Activated CD8-positive, alpha-beta memory T cell treated with anti-CD3 and anti-CD28 coated beads for 36 hours (primary cell): ENCODE data around the gene SLC41A3. TPM values are rescaled to one million over a fixed set of nuclear protein-coding genes. Genes with fewer than 3 reads are reported as not detected.

Experiments
- total RNA-seq, 2 experiments: library from RNA; stranded (reverse); gene quantifications; one replicate each; pipeline ENCODE4 v1.2.3, GENCODE V29; 2021

Gene SLC41A3
- total RNA-seq, 2 experiments from 2014 or later: 27.8 to 29.1 TPM

Other genes with a start within 250 kb of the SLC41A3 start
- not detected for gene ROPN1B, start 114.9 kb downstream of the SLC41A3 start, total RNA-seq
- not detected for gene ALDH1L1, start 96.5 kb upstream of the SLC41A3 start, total RNA-seq